Keratinocyte (primary cell): ENCODE measurements around the gene NSUN2.

ENCODE experiments used
- EZH2 ChIP-seq: IDR thresholded peaks from one replicate; pipeline ENCODE4 v1.6.1; 2012; ENCODE audit warnings: inconsistent platforms, mild to moderate bottlenecking, low read length, moderate library complexity
- TF ChIP-seq, protein P1 (sequence below), 3 experiments: IDR thresholded peaks in 1 of 3; conservative IDR thresholded peaks in 1 of 3; optimal IDR thresholded peaks in 1 of 3; 2 replicates in 2 of 3; 3 replicates in 1 of 3; pipeline versions ENCODE3 to v1.5.1; 2011; ENCODE audit warnings: low read length in 3 of 3, mild to moderate bottlenecking in 3 of 3, moderate library complexity in 2 of 3, control low read depth in 1 of 3, inconsistent platforms in 1 of 3; ENCODE audit not compliant: insufficient read depth in 2 of 3; ENCODE audit errors: extremely low read depth in 1 of 3

DNA sequence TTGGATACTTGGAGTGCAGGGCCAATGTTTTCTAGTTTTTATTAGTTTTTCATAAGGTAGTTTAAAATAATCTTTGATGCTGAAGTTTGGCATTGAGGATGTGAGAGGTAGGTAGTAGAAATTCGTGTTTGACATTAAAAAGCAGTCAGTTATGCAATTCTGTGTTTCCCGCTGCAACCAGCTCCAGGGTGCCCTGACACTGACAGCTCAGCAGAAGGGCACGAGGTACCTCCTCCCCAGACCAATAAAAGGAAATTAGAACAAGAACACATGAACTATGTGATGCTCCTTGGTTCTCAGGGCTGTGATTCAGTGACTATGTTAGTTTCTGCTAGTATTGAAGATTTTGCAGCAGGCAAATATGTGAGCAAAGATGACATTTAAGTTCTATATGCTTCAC, 40.2 kb downstream of the NSUN2 start:
- TF ChIP-seq, protein P1, sequence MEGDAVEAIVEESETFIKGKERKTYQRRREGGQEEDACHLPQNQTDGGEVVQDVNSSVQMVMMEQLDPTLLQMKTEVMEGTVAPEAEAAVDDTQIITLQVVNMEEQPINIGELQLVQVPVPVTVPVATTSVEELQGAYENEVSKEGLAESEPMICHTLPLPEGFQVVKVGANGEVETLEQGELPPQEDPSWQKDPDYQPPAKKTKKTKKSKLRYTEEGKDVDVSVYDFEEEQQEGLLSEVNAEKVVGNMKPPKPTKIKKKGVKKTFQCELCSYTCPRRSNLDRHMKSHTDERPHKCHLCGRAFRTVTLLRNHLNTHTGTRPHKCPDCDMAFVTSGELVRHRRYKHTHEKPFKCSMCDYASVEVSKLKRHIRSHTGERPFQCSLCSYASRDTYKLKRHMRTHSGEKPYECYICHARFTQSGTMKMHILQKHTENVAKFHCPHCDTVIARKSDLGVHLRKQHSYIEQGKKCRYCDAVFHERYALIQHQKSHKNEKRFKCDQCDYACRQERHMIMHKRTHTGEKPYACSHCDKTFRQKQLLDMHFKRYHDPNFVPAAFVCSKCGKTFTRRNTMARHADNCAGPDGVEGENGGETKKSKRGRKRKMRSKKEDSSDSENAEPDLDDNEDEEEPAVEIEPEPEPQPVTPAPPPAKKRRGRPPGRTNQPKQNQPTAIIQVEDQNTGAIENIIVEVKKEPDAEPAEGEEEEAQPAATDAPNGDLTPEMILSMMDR (optimal IDR thresholded peaks at IDR 0.05 in 1 of 3, IDR thresholded peaks at IDR 0.05 in 1 of 3, conservative IDR thresholded peaks at IDR 0.05 in 1 of 3; ENCODE audit: extremely low read depth in 1 of 3, insufficient read depth in 2 of 3, low read length in 3 of 3): no peak
- TF ChIP-seq EZH2: no peak
